HG03378 (cell line): ENCODE data around the gene SPEF2.

ENCODE experiments used
- ATAC-seq: cut with Tn5 transposase; IDR thresholded peaks from one replicate; pipeline ENCODE4 v1.9.1; 2021; ENCODE audit warnings: mild to moderate bottlenecking, moderate library complexity; ENCODE audit not compliant: unreplicated experiment

Gene SPEF2

DNA sequence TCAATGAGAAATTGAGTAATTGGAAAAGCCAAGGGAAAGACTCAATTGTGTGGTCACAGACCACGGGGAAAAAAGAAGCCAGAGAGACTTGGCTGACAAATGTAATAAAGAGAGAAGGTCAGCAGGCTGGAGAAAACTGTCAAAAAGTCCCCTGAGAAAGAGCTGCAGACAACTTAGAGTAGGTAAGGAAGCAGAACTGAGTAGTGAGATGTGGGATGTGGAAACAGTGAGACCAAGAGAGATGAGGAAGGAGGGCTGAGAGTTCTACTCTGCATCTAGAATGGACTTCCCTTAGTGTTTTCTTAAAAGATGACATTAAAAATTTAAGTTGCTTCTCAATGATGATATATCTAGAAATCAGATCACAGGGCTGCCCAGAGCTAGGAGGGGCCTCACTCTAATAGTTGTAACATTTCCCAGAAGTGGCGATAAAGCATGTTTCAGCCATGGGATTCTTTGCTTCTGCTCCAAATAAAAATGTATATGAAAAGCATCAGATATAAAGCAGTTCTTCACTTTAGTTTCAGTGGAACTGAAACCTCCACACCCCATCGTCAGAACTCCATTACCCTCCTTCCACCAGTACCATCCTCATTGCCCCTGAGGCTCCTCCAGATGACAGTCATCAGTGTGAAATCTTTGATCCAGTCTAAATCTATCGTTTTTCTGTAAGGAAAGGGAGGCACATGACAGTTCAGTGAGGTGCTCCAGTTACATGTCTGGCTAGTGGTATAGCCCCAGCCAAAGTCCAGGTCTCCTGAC, 80.6 kb downstream of the SPEF2 start:
- no peak for ATAC-seq

DNA sequence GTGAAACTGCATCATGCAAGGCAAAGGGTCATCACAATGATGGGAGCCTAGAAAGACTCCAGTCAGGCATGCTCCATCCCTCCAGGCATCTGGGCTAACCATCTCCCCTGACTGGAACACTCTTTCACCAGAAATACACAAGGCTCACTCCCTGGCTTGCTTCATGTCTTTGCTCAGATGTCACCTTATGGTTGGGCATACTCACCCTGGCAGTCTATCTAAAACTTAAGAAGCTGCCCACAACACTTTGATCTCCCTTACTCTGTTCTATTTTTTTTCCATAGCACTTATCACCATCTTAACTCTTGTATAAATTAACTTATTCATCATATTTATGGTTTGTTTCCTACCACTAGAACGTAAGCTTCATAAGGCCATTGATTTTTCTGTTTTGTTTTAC, 90.0 kb downstream of the SPEF2 start:
- no peak for ATAC-seq

DNA sequence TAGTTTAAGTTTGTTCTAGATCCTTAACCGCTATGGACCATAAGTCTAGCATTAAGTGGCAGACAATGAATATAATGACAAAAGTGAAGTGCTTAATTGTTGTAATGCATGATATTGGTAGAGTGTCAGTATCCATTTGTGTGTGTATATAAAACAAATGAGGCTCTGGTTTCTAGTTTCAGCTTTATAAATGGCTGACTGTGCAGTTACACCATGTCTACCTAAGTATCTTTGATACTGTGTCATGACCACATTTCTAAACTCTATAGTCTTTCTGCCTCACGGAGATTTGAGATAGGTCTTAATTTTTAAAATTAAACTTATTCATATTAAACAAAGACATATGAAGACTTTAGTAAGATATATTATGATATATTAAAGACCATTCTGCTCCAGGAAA, 92.0 kb downstream of the SPEF2 start:
- ATAC-seq = no peak

DNA sequence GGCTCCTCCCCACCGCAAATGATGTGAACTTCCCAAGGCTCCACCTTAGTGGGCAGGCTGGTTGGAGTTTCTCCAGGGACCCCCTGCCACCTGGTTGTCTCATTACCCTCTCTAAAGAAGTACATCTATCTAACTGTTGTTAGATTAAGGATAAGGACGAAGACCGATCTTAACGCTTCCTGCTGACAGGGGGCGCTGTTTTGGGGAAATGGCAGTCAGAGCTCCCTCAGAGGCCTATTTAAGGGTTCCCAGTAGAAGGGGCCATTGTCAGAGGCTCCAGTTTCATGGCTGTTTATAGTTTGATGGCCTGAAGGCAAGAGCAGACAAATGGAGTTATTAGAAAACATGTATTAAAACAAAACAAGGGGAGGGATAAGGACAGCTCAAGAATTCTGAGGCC, 100.1 kb downstream of the SPEF2 start:
- no peak for ATAC-seq

DNA sequence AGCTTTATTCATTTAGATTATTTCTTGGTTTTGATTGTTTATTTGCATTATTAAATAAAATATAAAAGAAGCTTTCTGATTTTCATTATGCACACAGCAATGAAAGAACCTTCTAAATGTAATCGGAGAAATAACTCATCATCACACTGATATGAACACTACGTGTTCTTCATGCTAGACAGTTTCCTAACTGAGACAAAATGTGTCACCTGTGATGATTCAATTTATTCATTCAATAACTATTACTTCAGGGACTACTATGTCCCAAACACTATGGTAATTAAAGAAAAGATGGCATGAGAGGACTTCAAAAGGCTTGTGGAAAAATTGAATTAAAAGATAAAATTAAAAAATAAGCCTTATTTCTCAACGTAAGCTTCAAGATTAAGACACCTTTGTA, 118.1 kb downstream of the SPEF2 start:
- no peak for ATAC-seq

DNA sequence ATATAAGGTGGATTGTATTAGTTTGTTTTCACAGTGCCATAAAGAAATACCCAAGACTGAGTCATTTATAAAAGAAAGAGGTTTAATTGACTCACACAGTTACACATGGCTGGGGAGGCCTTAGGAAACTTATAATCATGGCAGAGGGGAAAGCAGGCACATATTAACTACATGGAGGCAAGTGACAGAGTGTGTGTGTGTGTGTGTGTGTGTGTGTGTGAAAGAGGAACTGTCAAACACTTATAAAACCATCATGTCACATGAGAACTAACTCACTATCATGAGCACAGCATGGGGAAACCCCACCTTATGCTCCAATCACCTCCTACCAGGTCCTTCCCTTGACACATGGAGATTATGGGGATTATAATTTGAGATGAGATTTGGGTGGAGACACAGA, 118.6 kb downstream of the SPEF2 start:
- no peak for ATAC-seq

DNA sequence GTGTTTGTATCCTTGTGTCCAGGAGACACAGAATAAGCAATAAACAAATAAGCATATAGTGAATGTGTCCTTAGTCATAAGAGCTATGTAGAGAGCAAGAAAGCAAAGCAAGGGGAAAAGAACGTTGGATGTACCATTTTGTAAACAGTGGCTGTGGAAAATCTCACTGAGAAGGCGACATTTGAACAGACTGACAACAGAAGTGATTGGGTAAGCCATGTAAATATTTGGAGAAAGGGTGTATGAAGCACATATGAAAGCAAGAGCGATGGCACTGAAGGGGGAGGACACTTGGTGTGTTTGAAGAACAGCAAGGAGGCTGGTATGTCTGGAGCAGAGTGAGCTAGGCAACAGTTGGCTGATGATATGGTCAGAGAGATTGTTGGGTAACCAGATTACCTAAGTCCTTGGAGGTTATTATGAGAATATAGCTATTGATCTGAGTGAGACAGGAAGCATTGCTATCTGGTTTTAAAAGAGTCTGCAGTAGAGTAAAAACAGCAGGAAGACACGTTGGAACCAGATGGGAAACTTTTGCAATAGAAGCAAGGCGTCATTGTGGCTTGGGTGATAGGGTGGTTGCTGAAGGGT, 123.6 kb downstream of the SPEF2 start:
- no peak for ATAC-seq

DNA sequence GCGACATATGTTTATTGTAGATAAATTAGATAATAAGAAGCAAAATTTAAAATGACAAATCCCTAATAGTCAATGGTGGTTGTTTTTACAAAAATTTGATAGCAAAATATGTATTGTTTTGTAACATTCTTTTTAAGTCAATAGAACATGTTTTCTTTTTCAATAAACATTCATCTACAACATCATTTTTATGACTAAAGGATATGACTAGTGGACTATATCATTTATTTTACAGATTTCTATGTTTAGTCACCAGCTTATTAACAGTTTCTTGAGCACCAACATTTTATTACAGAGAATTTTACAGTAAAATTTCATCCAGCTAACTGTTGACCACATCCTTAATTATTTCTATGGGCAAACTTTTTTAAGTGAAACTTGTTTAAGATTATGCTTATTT, 124.3 kb downstream of the SPEF2 start:
- no peak for ATAC-seq

DNA sequence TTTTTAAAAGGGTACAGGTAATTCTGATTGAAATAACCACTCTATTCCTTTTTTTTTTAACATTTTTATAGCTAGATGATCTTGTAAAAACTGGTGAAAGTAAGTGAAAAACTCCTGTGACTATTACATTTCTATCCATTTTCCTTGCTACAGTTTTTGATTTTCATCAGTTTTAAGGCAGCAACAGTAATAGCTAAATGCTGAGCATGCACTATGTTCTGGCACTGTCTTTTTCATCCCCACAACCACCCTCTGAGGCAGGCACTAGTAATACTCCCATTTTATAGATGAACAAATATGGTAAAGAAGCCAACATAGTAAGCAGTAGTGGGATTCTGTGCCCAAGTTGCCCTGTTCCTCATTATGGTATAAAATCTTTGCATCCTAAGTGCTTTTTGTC, 126.0 kb downstream of the SPEF2 start:
- no peak for ATAC-seq

DNA sequence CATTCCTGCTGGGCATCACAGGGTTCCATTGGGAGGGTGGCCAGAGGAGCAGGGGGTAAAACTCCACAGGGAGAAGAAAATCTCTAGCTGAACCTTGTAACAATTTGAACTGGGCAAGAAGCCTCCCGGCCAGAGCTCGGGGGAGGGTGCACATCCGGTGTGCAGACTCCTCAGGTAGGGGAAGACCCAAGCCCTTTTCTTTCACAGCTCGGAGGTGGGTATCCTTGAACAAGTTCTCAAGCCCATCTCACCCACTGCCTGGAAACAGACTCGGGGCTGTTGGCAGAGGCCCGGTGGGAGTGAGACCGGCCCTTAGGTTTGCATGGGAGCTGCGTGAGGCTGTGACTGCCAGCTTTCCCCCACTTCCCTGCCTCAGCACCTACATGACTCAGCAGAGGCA, 127.5 kb downstream of the SPEF2 start:
- ATAC-seq = no peak

DNA sequence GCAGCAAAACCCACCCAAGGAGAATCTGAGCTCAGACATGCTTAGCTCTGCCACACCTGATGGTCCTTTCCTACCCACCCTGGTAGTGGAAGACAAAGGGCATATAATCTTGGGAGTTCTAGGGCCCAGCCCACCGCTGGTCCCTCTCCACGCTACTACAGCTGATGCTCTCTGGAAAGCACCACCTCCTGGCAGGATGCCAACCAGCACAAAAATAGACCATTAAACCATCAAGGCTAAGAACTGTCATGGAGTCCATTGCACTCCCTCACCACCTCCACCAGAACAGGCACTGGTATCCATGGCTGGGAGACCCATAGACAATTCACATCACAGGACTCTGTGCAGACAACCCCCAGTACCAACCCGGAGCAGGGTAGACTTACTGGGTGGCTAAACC, 128.0 kb downstream of the SPEF2 start:
- ATAC-seq = no peak

DNA sequence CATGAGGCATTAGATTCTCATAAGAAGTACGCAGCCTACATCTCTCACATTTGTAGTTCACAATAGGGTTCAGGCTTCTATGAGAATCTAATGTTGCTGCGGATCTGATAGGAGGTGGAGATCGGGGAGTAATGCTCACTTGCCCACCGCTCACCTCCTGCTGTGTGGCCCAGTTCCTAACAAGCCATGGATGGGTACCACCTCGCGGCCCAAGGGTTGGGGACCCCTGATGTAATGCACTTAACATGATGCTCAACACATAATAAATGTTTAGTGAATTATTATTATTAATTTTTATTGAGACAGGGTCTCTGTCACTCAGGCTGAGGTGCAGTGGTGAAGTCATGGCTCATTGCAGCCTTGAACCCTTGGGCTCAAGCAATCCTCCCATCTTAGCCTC, 134.3 kb downstream of the SPEF2 start:
- ATAC-seq = no peak

DNA sequence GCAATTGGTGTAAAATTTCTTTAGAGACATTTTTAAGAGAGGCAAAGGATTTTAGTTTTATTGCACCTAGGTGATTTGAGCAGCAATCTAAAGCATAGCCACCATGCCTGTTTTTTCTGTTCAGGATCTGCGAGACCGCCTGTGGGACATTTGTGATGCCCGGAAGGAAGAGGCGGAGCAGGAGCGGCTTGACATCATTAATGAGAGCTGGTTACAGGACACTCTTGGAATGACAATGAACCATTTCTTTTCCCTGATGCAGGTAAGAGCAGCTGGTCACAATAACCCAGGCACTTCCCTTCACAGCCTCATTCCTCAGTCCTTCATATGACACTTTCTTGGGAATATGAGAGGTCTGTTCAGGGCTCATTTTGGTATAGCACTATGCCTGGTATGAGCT, 135.8 kb downstream of the SPEF2 start:
- no peak for ATAC-seq

DNA sequence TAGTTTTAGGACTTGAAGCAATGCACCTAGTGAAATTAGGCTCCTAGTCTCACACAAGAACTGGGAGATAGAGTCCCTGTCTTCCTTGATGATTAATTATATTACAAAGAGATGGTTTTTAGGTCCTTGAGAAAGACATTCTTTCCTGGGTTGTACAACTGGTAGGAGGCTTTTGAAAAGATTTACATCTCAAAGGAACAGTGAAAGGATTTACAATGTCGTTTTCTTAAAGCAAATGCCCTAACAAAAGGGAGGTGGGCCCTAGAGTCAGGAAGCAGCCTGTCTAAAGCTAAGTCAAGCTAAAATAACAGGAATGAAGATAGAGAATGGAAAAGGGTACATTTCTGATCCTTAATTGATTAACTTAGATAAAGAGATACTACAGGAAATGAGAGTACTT, 136.8 kb downstream of the SPEF2 start:
- ATAC-seq = no peak

DNA sequence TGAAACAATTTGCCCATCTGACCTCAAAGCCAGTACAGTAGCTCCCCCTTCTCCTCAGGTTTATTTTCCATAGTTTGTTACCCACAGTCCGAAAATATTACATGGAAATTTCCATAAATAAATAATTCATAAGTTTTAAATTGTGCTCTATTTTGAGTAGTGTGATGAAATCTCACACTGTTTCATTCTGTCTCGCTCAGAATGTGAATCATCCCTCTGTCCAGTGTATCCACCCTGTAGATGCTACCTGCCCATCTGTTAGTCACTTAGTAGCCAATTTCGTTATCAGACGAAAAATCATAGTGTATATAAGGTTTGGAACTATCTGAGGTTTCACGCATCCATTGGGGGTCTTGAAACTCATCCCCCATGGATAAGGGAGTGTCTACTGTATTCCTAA, 138.3 kb downstream of the SPEF2 start:
- no peak for ATAC-seq

DNA sequence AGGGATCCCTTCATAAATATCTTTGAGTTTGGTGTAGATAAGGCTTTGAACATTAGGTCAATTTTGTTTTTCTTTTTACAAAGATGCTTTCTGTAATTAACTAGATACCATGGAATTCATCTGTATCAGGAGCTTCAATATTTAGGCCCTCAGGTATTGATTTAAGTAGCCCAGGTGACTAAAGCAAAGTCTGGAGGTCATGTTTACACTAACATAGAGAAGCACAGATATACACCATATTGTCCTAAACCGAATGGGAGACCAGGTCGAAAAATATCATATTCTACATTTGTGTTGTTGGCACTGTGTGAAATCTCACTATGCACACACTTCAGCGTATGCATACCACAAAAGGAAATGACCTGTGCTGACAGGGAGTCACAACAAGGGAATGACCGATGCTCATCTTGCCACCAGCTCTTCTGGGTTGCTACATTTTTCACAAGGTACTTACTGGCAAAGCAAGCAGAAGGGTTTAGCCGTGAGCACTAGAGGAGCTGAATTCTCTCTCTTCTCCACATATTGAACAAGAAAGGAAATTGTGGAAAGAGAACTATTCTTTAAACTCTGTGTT, 140.6 kb downstream of the SPEF2 start:
- ATAC-seq = no peak

DNA sequence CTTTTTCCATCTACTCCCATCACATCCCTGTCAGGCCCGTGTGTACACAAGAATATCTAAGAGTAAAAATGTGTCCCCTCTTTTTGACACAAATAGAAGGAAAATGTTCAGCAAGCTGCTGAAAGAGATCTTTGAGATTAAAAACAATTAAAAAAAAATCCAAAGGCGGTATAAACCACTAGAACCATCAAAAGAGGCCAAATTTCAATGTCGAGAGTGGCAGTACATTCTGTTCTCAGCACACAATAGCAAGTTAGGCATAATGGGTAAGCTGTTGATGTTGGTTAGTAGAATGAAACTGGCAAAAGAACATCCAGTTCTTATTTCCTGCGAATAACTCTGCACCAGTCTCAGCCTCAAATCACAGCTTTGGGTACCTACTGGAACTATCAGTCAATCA, 143.9 kb downstream of the SPEF2 start:
- ATAC-seq = no peak

DNA sequence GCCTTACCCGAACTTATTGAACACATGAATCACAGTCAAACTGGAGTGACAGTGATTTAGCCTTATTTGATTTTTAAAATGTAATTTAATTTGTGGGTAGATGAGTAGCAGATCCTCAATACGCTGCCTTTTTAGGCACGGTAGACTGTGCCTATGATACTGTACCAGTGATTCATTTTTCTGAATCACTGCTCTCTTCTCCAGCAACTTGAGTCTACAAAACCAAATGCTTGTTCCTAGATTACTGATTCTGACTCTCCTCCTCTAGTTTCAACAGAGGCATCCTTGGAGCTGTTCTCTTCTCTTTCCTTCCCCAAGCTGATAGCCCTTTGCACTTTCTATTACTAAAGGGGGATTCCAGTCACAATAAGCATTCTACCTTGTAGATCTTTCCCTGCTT, 144.7 kb downstream of the SPEF2 start:
- ATAC-seq = no peak

DNA sequence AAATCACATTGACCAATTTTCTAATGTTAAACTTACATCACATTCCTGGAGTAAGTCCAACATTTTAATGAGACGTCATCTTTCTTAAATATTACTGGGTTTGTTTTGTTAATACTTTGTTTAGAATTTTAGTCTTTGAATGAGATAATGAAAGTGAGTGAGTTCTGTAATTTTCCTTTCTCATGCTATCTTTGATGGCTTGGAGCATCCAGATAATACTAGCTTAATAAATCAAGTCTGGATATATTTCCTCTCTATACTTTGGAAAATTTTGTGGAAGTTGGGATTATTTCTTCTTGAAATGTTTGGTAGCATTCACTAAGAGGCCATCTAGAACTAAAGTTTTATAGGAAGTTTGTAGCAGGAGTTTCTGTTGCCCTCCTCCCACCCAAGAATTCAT, 148.3 kb downstream of the SPEF2 start:
- no peak for ATAC-seq

DNA sequence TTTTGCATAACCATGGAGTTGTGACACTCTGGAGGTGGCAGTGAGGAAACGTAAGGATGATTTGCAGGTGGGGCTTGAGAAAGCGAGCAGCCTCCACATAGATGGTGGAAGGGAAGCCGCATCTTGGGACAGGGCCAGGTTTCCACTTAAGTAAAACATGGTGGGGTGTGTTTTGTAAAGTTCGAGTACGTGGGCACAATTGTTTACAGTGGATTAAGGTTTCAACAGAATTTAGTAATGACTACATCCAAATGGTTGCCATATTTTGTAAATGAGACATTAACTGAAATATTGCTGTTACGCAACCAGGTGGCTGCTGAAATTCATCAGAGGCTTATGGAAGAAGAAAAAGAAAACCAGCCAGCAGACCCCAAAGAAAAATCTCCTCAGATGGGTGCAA, 153.6 kb downstream of the SPEF2 start:
- ATAC-seq = no peak

DNA sequence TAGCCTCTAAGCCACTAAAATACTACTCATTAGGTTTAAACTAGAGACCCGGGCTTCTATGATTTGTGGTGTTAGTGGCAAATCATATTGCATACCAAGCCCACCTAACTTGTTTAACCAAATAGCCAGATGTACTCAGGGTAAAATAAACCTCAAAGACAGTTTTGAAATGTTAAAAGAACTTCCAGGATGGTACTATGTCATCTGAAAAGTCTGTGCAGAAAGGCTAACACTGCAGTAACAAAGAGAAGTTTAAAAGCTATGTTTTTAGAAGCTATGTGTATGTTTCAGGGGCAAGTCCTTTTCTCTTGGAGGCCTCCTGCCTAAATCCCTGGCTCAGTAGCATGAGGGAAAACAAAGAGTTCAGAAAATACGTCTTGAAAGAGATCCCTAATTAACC, 154.2 kb downstream of the SPEF2 start:
- no peak for ATAC-seq

DNA sequence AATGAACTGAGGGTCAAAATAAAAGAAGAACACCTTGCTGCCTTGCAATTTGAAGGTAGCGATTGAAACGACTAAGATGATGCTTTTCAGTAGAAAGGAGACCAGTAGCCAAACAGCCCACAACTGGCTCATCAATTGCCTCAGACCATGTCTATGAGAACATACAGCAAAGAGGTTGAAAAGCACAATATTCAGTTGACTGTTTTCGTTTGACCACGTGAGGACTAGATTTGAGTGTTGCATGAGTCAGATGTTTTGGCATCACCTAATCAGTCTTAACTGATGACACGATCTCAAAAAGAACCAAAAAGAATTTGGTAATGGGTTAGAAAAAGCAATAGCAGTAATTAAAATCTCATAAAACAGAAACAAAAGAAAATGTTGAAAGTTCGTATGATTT, 156.3 kb downstream of the SPEF2 start:
- no peak for ATAC-seq

DNA sequence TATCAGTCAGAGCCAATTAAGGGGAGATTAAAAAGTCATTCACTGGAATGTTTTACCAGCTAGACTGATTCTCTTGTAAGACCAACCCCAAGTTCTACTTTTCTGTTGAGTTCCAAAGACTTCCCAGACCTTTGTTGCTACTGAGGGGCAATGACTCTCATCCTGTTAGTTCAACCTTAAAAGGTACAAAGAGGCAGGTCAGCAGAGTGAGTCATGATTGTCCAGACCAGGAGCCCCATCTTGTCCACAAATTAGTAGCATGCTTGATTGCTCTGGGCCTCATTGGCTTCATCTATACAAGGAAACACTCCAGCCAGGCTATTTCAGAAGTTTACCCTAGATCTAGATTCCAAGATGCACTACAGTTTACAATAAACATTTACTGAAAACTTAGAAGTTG, 159.1 kb downstream of the SPEF2 start:
- no peak for ATAC-seq
